RPMI7951 (cell line): ENCODE results near the gene SLC4A3. TPM values are rescaled to one million over a fixed set of nuclear protein-coding genes. Genes with fewer than 3 reads are reported as not detected.

Experiments used
- DNase-seq: peaks from one replicate; pipeline ENCODE4 v3.0.0-alpha.2; 2012; ENCODE audit warnings: low read depth
- total RNA-seq: library from RNA; depleted of rRNA; stranded (reverse); fragments of >200 nt; shearing (Covaris generic); gene quantifications from 2 replicates; pipeline ENCODE4 v1.2.3, GENCODE V29; 2014; rRNA removed

Gene SLC4A3
- total RNA-seq, result 2.8 and 3.0 TPM in 2 replicates

GRCh38 chr2:219627103-219628100 lies at the start of gene SLC4A3:
Gene SLC4A3, plus strand, starts transcription at chr2:219627630. Its CDS starts 363 bp downstream, at chr2:219627993.
- DNase-seq, result peak; percentile 53

GRCh38 chr2:219578811-219579613 lies 48.4 kb upstream of the SLC4A3 start:
- no peak for DNase-seq

GRCh38 chr2:219581346-219581745 lies 46.1 kb upstream of the SLC4A3 start:
- no peak for DNase-seq

GRCh38 chr2:219591091-219591490 lies 36.3 kb upstream of the SLC4A3 start:
- DNase-seq, result no peak

GRCh38 chr2:219592736-219593135 lies 34.7 kb upstream of the SLC4A3 start:
- peak; percentile 45 for DNase-seq

GRCh38 chr2:219593154-219593553 lies 34.3 kb upstream of the SLC4A3 start:
- no peak for DNase-seq

GRCh38 chr2:219595256-219595655 lies 32.2 kb upstream of the SLC4A3 start:
- no peak for DNase-seq

- DNase-seq, result peak; percentile 30
These were observed 30.4 kb upstream of the SLC4A3 start for GRCh38 chr2:219596954-219597551.

GRCh38 chr2:219597552-219598307 lies 29.7 kb upstream of the SLC4A3 start, which contains the start of gene STK11IP:
Gene STK11IP, plus strand, starts transcription at chr2:219597857. Its CDS starts 263 bp downstream, at chr2:219598120.
- DNase-seq, result peak; percentile 98

- DNase-seq, result no peak
These were observed 28.9 kb upstream of the SLC4A3 start for GRCh38 chr2:219598308-219599078.

- no peak for DNase-seq
These were observed 23.7 kb upstream of the SLC4A3 start for GRCh38 chr2:219603771-219604170.

GRCh38 chr2:219605607-219605954 lies 21.8 kb upstream of the SLC4A3 start:
- DNase-seq, result no peak

- no peak for DNase-seq
These were observed 19.5 kb upstream of the SLC4A3 start for GRCh38 chr2:219607931-219608330.

- no peak for DNase-seq
These were observed 18.9 kb upstream of the SLC4A3 start for GRCh38 chr2:219608399-219608964.

GRCh38 chr2:219609149-219609750 lies 18.2 kb upstream of the SLC4A3 start:
- DNase-seq, result no peak

- no peak for DNase-seq
These were observed 16.1 kb upstream of the SLC4A3 start for GRCh38 chr2:219611306-219611705.

GRCh38 chr2:219611866-219612576 lies 15.4 kb upstream of the SLC4A3 start:
- no peak for DNase-seq

- DNase-seq, result no peak
These were observed 14.7 kb upstream of the SLC4A3 start for GRCh38 chr2:219612577-219613286.
